C1 segment of cervical spinal cord (tissue), 14 donors: Measurements from ENCODE around the gene STUB1.
A peak's percentile ranks its signal among the peaks of the same experiment; 100 is the strongest.

ENCODE experiments used
- DNase-seq, 14 donors: peaks; one replicate each; lab custom pipeline; 2025; lab: John Stamatoyannopoulos, UW

STUB1 gene

DNA sequence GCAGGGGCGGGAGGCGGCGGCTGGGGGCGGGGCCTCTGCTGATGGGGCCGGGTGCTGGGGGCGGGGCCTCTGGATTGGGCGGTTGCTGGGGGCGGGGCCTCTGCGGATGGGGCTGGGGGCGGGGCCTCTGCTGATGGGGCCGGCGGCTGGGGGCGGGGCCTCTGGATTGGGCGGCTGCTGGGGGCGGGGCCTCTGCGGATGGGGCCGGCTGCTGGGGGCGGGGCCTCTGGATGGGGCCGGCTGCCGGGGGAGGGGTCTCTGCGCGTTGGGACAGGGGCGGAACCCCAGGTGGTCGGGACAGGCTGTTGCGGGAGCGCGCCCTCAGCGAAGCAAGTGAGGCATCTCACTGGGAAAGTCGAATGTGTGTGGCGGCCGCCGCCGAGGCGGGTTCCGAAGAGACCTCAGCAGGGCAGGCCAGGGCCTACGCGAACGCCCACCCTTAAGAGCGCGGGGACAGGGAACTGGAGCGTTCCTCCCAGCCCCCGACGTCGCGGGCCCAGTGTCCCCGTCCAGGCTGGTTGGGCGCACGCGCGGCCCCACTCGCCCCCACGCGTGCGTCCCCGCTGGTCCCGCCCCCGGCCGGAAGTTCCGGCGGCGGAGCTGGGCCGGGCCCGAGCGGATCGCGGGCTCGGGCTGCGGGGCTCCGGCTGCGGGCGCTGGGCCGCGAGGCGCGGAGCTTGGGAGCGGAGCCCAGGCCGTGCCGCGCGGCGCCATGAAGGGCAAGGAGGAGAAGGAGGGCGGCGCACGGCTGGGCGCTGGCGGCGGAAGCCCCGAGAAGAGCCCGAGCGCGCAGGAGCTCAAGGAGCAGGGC lies at the start of gene STUB1:
Gene STUB1 (plus strand): TSS at position 597 of the 811 bp plus-strand sequence. CDS start 116 bp downstream, at position 713.
- DNase-seq = peak in 13 of 14 donors; percentile 47 to 91 (median 83)

DNA sequence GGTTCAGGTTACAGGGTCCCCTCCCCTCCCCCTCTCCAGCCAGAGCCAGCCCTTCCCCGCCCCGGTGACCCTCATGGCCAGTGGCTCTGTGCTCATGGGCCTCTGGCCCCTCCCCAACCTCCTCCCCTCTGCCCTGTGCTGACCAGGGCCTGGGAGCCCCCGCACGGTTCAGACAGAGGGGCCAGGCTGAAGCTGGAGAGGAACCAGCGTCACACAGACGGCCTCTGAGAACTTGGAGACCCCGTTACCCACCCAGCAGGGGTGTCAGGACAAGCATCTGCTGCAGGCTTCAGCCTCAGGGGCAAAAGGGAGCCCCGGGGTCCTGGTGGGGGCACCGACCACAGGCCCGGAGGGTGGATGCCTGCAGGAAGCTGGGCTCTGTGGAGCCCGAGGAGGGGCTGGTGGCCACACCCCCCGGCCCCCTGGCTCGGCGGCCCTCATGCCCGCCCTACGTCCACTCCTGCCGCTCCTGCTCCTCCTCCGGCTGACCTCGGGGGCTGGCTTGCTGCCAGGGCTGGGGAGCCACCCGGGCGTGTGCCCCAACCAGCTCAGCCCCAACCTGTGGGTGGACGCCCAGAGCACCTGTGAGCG lies 49.3 kb upstream of the STUB1 start, which contains the start of gene WFIKKN1:
Gene WFIKKN1 (plus strand): TSS at position 171 of the 591 bp plus-strand sequence. CDS start 269 bp downstream, at position 440.
- DNase-seq = no peak

DNA sequence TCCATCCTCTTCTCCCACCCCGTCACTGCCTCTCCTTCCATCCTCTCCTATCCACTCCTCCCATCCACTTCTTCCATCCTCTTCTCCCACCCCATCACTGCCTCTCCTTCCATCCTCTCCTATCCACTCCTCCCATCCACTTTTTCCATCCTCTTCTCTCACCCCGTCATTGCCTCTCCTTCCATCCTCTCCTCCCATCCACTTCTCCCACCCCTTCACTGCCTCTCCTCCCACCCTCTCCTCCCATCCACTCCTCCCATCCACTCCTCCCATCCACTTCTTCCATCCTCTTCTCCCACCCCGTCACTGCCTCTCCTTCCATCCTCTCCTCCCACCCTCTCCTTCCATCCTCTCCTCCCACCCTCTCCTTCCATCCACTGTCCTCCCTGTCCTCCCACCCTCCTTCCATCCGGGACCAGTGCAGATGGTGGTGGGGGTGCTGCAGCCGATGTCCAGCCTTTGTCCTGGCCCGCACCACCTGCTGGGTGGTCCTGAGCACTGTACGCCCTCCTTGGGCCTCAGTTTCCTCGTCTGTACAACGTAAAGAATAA lies 48.3 kb upstream of the STUB1 start:
- DNase-seq = no peak

DNA sequence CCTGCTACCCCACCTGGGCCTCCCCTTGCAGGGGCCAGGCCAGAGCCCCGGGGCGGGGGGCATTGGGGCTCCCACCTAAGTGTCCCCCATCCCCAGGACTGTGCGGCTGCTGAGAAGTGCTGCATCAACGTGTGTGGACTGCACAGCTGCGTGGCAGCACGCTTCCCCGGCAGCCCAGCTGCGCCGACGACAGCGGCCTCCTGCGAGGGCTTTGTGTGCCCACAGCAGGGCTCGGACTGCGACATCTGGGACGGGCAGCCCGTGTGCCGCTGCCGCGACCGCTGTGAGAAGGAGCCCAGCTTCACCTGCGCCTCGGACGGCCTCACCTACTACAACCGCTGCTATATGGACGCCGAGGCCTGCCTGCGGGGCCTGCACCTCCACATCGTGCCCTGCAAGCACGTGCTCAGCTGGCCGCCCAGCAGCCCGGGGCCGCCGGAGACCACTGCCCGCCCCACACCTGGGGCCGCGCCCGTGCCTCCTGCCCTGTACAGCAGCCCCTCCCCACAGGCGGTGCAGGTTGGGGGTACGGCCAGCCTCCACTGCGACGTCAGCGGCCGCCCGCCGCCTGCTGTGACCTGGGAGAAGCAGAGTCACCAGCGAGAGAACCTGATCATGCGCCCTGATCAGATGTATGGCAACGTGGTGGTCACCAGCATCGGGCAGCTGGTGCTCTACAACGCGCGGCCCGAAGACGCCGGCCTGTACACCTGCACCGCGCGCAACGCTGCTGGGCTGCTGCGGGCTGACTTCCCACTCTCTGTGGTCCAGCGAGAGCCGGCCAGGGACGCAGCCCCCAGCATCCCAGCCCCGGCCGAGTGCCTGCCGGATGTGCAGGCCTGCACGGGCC lies 47.5 kb upstream of the STUB1 start:
- no peak for DNase-seq

DNA sequence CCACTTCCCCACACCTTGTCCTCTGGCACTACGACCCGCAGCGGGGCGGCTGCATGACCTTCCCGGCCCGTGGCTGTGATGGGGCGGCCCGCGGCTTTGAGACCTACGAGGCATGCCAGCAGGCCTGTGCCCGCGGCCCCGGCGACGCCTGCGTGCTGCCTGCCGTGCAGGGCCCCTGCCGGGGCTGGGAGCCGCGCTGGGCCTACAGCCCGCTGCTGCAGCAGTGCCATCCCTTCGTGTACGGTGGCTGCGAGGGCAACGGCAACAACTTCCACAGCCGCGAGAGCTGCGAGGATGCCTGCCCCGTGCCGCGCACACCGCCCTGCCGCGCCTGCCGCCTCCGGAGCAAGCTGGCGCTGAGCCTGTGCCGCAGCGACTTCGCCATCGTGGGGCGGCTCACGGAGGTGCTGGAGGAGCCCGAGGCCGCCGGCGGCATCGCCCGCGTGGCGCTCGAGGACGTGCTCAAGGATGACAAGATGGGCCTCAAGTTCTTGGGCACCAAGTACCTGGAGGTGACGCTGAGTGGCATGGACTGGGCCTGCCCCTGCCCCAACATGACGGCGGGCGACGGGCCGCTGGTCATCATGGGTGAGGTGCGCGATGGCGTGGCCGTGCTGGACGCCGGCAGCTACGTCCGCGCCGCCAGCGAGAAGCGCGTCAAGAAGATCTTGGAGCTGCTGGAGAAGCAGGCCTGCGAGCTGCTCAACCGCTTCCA lies 46.7 kb upstream of the STUB1 start:
- DNase-seq = no peak

DNA sequence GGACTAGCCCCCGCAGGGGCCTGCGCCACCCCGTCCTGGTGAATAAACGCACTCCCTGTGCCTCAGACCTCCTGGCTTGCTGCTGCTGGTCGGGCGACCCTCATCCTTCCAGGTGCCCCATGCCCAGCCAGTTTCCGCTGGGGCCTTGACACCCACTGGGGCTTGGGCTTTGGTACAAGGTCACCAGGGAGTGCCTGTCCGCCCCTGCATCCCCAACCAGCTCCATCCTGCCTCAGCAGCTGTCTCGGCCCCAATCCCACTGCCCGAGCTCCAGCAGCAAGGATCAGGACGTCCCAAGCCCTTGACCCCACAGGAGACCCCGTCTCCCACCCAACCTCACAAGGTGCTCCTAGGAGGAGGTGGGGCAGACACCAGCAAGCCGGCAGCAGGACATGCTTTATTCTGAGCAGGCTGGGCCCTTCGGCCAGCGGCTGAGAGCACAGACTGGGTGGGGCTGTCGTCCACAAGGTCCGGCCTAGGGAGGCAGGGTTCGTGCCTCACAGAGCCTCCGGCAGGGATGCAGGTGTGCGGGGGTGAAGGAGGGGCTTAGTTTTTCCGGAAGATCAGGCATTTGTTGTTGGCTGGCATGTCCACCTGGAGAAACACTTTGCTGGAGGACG lies 46.0 kb upstream of the STUB1 start:
- no peak for DNase-seq

DNA sequence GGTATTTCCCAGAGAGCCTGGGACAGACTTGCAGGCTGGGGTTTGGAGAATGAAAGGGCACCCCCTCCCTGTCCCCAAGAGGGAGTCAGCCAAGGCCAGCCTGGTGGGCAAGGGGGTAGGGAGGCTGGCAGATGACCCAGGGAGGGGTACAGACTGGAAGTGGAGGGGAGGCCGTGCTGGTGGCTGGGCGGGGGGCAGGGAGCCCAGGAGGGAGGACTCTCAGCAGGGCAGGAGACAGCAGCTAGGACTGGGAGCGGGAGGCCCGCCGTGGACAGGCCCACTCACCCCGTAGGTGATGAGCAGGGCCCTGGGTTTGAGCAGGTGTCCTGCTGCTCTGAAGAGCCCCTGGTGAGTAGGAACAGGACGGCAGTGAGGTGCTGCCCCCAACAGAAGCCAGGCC lies 45.2 kb upstream of the STUB1 start:
- DNase-seq = no peak

DNA sequence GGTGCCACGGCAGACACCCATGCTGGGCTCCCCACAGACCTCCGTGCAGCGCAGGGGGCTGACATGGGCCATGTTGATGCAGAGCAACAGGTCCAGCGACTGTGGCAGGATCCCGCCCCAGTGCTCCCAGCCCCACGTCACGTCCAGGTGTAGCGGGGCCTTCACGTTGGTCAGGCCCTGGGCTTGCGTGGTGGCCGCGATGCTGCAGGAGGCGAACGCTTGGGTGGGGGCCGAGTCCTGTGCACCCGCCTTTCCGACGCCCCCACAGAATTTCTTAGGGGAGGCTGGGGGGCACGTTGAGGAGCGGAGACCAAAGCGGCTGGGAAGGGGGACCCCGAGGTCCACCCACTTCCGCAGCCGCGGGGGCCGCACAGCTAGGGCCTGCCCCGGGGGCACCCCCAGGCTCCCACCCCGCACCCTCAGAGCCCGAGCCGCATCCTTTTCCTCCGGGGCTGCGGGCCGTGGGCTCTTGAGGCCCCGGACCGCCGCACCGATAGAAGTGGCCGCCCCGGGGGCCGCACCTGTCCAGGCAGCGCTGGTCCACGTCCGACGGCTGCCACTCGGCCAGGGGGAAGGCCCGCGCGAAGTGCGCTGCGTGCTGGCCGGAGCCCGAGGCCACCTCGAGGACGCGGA lies 44.5 kb upstream of the STUB1 start:
- DNase-seq = no peak

DNA sequence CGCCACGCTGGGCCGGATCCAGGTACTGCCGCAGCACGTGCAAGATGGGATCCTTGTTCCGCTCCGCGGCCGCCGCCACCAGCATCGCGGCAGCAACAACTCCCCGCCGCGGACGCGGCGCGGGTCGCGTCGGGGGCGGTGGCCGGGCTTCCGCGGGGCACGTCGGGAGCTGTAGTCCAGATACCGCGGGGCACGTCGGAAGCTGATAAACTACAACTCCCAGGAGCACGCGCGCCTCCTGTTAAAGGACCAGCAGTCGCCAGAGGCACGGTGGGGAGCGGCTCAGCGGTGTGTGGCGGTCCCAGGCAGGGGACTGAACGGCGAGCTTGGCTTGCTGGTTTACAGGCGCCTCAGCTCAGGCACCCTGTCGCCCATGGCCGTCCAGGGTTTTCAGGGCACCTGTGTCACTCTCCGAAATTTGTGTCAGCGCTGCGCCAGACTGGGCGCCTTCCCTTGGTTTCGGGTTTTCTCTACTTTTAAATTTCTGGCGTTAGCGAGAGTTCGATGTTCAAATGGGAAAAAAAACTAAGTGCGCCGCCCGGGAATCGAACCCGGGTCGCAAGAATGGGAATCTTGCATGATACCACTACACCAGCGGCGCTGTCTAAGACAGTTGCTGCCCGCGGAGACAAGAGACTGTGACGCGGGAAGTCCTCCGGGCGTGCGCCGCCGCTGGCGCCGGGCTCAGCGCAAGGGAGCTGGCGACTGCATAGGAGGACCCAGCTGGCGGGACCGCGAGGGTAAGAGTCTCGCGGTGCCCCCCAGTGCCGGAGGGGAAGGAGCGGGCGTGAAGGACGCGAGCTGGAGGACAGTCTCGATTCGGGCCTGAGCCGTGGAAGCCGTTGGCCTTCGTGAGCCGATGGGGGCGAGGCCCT lies 43.8 kb upstream of the STUB1 start, which contains the start of gene METTL26:
Gene METTL26 (minus strand): TSS at position 100 of the 875 bp plus-strand sequence. CDS start 15 bp downstream, at position 85.
- DNase-seq = peak; percentile 84 to 99 (median 95)

DNA sequence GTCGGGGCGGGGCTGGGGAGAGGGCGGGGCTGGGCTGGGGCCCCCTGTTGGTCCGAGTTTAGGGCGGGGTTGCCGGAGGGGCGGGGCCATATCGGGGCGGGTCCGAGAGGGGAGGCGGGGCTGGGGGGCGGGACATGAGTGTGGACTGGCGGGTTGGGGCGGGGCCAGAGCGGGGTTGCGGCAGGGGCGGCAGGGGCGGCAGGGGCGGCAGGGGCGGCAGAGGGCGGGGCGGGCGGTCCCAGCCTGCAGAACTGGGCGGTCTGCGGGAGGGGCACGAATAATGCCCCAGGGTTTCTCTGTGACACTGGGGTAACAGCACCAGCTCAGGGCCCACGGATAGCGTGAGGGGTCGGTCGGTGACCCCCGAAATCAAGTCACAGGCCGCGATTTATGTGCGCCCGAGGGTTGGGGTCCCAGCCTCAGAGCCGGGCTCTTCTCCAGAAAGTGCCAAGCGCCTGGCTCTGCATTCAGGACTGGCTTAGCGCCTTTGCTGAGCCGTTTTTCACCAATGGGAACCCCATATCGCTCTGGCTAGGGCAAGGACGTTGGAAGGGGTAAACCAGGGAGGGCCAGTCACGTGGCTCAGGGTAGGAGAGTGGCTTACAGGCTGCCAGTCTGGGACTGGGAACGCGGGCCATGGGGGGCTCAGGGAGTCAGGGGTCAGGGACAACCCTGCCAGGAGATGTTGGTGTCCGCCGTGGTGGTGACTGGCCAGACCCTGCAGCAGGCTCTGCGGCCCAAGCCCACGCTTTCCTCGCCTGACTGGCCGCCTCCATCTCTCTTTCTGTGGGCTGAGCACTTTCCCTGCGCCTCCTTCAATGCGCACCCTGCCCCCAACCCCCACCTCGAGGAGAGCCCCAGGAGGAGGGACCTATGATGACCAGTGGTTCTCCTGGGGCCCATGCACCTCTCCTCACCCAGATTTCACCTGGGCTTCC lies 42.9 kb upstream of the STUB1 start:
- DNase-seq = peak in 11 of 14 donors; percentile 27 to 99 (median 95)

DNA sequence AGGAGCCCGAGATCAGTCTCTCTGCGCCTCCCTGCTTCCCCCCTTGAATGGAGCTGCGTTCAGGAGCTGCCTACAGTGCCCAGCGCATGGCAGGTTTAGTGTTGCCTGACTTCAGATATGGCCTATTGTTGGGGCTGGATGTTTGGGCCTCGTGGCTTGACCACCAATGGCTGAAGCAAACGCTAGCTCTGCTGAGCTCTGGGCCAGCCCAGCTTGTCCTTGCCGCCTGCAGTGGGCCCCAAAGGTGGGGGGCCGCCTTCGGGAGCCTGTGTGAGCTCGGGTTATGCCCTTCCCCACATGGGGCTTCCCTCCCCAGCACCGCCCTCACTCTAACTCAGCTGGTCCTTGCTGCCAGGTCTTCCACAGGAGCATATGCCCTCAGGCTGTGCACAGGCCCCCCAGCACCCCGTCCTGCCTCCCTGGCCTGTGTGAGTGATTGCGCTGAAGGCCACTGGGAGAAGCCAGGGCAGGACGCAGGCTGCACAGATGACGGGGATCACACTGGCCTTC lies 42.1 kb upstream of the STUB1 start:
- no peak for DNase-seq

DNA sequence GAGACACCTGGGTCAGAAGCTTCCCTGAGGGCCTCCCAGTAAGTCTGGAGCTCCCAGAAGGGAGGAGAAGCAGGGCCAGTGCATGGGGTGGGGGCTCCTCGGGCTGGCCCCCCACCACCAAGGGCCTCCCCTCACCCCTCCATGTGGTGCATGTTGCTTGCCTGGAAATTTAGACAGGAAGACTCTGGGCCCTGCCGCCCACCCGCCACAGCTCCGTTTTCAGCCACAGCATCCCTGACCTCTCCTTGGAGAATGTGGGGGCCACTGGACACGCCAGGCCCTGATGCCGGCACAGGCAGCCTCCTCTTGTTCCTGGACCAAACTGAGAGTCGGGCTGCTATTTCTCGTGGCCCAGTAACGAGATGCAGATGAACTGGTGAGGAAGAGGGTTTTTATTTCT lies 41.4 kb upstream of the STUB1 start:
- no peak for DNase-seq

DNA sequence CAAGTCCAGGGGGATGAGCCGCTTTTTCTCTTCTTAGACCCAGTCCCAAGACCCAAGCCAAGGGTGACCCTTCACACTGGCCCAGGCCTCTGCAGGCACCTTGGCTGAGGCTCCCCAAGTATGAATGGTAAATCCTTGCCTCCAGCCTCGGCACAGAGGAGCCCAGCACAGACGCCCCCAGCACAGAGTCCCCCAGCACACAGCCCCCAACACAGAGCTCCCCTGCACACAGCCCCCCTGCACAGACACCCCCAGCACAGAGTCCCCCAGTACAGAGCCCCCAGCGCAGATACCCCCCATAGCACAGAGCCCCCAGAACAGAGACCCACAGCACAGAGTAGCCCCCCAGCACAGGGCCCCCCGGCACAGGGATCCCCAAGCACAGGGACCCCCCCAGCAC lies 39.6 kb upstream of the STUB1 start:
- DNase-seq = no peak

DNA sequence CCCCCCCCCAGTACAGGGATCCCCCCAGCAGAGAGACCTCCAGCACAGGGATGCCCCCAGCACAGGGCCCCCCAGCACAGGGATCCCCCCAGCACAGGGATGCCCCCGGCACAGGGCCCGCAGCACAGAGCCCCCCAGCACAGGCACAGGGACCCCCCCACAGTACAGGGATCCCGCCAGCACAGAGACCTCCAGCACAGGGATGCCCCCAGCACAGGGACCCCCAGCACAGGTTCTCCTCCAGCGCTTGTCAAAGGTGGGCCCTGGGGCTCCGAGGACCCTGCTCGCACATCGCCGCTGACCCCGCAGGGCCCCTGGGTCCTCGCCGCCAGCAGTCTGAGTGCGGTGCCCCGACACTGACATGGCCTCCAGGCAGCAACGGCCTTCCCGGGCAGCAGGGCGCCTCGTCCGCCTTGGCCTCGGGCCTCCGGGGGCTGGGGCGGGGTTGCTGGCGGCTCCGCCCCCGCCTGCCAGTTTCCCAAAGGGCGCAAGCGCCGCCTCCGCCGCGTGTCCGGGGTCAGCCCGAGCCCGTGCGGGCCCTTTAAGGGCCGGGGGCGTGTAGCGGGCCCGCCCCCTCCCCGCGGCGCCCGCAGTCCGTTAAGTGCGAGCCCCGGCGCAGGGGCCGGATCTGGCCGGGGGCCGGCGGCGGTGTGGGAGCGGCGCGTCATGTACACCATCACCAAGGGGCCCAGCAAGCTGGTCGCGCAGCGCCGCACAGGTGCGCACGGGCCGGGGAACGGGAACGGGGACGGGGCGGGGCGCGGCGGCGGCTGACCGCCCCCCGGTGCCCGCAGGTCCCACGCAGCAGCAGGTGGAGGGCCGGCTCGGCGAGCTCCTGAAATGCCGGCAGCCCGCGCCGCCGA lies 38.7 kb upstream of the STUB1 start, which contains the start of gene MCRIP2:
Gene MCRIP2 (plus strand): TSS at position 503 of the 863 bp plus-strand sequence. CDS start 164 bp downstream, at position 667.
- DNase-seq = peak in 13 of 14 donors; percentile 15 to 84 (median 62)

DNA sequence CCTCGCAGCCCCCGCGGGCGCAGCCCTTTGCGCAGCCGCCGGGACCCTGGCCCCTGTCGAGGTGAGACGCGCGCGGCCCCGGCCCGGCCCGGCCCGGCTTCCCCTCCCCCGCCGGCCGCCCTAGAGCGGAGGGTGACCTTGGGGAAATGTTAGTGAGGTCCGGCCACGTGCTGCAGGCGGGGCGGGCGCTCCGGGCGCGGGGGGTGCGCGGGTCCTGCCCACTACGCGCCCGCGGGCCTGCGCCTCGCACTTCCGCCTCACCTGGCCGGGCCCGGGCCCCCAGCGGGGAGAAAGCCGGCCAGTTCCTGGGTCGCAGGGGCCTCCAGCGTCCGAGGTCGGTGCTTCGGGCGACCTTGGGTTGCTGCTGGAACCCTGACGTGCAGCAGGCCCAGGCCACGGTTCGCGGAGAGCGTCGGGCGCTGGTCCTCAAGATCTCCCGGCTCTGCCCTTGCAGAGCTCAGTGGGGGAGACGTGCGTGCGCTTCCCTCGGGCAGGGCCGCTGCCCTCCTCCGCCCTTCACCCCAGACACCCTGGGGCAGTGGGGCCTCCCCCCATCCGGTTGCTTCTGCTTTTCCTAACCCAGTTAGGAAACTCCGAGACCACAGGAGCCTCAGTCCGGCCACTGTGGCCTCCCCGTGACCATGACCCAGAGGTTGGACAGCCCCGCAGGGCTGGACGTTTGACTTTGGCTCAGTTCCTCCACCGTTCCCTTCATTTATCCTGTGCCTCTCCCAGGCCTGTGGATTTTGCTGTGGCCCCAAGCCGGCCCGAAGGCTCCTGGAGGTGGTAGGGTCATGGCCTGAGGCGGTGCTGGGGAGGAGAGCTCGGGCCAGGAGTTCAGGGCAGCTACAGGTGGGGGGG lies 37.8 kb upstream of the STUB1 start:
- peak in 7 of 14 donors; percentile 13 to 58 (median 44) for DNase-seq

DNA sequence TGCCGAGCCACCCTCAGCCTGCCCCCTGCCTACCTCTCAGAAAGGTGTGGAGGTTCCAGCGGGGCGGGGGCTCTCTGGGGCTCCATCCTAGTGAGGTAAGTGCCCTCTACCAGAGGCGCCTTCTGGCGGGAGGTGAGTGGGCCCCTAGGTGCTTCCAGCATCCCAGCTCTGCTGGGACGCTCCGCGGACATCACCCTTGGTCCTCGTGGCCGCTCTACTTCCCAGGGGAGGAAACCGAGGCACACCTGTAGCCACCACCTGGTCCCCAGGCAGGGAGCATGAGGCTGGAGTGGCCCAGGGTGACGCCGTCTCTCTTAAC lies 37.2 kb upstream of the STUB1 start:
- no peak for DNase-seq
